Measurements from ENCODE around the gene F2.

Gene F2

GRCh38 chr11:46760429-46761128, 41.6 kb downstream of the F2 start:
- no peak overlapping the region for H3K4me3 ChIP-seq (replicated peaks in 1 of 2; ENCODE audit: low read depth in 2 of 2, low read length in 2 of 2)
- no peak for TF ChIP-seq CTCF (IDR thresholded peaks at IDR 0.05; ENCODE audit: low read depth, low read length)
- DNase-seq (ENCODE audit: low read depth in 2 of 2) = no peak

- H3K4me3 ChIP-seq (replicated peaks in 1 of 2; ENCODE audit: low read depth in 2 of 2, low read length in 2 of 2) = no peak overlapping the region
- TF ChIP-seq CTCF (IDR thresholded peaks at IDR 0.05; ENCODE audit: low read depth, low read length) = no peak
- DNase-seq (ENCODE audit: low read depth in 2 of 2) = no peak
These were observed 42.8 kb downstream of the F2 start for GRCh38 chr11:46761807-46762206.

GRCh38 chr11:46762248-46762647, 43.2 kb downstream of the F2 start:
- no peak for DNase-seq (ENCODE audit: low read depth in 2 of 2)
- no peak overlapping the region for H3K4me3 ChIP-seq (replicated peaks in 1 of 2; ENCODE audit: low read depth in 2 of 2, low read length in 2 of 2)
- no peak for TF ChIP-seq CTCF (IDR thresholded peaks at IDR 0.05; ENCODE audit: low read depth, low read length)

- H3K4me3 ChIP-seq (replicated peaks in 1 of 2; ENCODE audit: low read depth in 2 of 2, low read length in 2 of 2) = no peak overlapping the region
- no peak for DNase-seq (ENCODE audit: low read depth in 2 of 2)
- no peak for TF ChIP-seq CTCF (IDR thresholded peaks at IDR 0.05; ENCODE audit: low read depth, low read length)
These were observed 47.6 kb downstream of the F2 start for GRCh38 chr11:46766656-46767055.

GRCh38 chr11:46769636-46770221, 50.7 kb downstream of the F2 start:
- H3K4me3 ChIP-seq (replicated peaks in 1 of 2; ENCODE audit: low read depth in 2 of 2, low read length in 2 of 2) = no peak overlapping the region

GRCh38 chr11:46776878-46777277, 57.9 kb downstream of the F2 start:
- no peak for TF ChIP-seq CTCF (IDR thresholded peaks at IDR 0.05; ENCODE audit: low read depth, low read length)
- no peak for DNase-seq (ENCODE audit: low read depth in 2 of 2)
- H3K4me3 ChIP-seq (replicated peaks in 1 of 2; ENCODE audit: low read depth in 2 of 2, low read length in 2 of 2) = no peak overlapping the region

More at GRCh38 chr11:46769636-46770221, 50.7 kb downstream of the F2 start:
- no peak for TF ChIP-seq CTCF (IDR thresholded peaks at IDR 0.05; ENCODE audit: low read depth, low read length)
- no peak for DNase-seq (ENCODE audit: low read depth in 2 of 2)

Measured in cardiac fibroblast (primary cell).